ENCODE measurements around the gene SPOCK1.

DNA sequence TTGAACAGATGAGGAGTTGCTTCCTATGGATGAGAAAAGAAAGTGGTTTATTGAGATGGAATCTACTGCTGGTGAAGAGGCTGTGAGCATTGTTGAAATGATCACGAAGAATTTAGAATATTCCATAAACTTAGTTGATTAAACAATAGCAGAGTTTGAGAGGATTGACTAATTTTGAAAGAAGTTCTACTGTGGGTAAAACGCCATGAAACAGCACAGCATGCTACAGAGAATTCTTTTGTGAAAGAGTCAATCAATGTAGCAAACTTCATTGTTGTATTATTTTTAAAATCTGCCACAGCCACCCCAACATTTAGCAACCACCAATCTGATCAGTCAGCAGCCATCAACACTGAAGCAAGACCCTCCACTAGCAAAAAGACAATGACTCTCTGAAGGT lies 309.1 kb downstream of the SPOCK1 start:
- TF ChIP-seq CTCF (IDR thresholded peaks at IDR 0.05 in 2 of 3, conservative IDR thresholded peaks at IDR 0.05 in 1 of 3; ENCODE audit: borderline replicate concordance in 1 of 3, insufficient read depth in 1 of 3, low read depth in 2 of 3, low read length in 2 of 3) (no peak), JUND (IDR thresholded peaks at IDR 0.05) (no peak), YY1 (IDR thresholded peaks at IDR 0.05; ENCODE audit: extremely low read depth, insufficient replicate concordance, low read depth, low read length) (no peak), MAX (IDR thresholded peaks at IDR 0.05) (no peak), RAD21 (IDR thresholded peaks at IDR 0.05; ENCODE audit: low read depth) (no peak), ZBTB33 (IDR thresholded peaks at IDR 0.05; ENCODE audit: extremely low read depth, insufficient replicate concordance, low read length) (no peak), POLR2A (IDR thresholded peaks at IDR 0.05; ENCODE audit: borderline replicate concordance, extremely low read depth, insufficient read depth, insufficient read length) (no peak), POLR2AphosphoS5 (IDR thresholded peaks at IDR 0.05; ENCODE audit: low read depth, low read length) (no peak), CEBPB (IDR thresholded peaks at IDR 0.05; ENCODE audit: low read depth) (no peak), ZNF274 (IDR thresholded peaks at IDR 0.05; ENCODE audit: low read depth, low read length) (no peak), ZFX (IDR thresholded peaks at IDR 0.05) (no peak)
- TF ChIP-seq, protein P1, sequence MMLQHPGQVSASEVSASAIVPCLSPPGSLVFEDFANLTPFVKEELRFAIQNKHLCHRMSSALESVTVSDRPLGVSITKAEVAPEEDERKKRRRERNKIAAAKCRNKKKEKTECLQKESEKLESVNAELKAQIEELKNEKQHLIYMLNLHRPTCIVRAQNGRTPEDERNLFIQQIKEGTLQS (IDR thresholded peaks at IDR 0.05): no peak
- TF ChIP-seq, protein P2, sequence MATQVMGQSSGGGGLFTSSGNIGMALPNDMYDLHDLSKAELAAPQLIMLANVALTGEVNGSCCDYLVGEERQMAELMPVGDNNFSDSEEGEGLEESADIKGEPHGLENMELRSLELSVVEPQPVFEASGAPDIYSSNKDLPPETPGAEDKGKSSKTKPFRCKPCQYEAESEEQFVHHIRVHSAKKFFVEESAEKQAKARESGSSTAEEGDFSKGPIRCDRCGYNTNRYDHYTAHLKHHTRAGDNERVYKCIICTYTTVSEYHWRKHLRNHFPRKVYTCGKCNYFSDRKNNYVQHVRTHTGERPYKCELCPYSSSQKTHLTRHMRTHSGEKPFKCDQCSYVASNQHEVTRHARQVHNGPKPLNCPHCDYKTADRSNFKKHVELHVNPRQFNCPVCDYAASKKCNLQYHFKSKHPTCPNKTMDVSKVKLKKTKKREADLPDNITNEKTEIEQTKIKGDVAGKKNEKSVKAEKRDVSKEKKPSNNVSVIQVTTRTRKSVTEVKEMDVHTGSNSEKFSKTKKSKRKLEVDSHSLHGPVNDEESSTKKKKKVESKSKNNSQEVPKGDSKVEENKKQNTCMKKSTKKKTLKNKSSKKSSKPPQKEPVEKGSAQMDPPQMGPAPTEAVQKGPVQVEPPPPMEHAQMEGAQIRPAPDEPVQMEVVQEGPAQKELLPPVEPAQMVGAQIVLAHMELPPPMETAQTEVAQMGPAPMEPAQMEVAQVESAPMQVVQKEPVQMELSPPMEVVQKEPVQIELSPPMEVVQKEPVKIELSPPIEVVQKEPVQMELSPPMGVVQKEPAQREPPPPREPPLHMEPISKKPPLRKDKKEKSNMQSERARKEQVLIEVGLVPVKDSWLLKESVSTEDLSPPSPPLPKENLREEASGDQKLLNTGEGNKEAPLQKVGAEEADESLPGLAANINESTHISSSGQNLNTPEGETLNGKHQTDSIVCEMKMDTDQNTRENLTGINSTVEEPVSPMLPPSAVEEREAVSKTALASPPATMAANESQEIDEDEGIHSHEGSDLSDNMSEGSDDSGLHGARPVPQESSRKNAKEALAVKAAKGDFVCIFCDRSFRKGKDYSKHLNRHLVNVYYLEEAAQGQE (IDR thresholded peaks at IDR 0.05; ENCODE audit: low read depth): no peak

Data from HCT116 (cell line).